Measurements from ENCODE around the gene KLHDC3. TPM values are rescaled to one million over a fixed set of nuclear protein-coding genes. Genes with fewer than 3 reads are reported as not detected.
A peak's percentile ranks its signal among the peaks of the same experiment; 100 is the strongest.

The KLHDC3 gene
- total RNA-seq, 2 donors from 2014 or later = 59.6 to 60.8 TPM

DNA sequence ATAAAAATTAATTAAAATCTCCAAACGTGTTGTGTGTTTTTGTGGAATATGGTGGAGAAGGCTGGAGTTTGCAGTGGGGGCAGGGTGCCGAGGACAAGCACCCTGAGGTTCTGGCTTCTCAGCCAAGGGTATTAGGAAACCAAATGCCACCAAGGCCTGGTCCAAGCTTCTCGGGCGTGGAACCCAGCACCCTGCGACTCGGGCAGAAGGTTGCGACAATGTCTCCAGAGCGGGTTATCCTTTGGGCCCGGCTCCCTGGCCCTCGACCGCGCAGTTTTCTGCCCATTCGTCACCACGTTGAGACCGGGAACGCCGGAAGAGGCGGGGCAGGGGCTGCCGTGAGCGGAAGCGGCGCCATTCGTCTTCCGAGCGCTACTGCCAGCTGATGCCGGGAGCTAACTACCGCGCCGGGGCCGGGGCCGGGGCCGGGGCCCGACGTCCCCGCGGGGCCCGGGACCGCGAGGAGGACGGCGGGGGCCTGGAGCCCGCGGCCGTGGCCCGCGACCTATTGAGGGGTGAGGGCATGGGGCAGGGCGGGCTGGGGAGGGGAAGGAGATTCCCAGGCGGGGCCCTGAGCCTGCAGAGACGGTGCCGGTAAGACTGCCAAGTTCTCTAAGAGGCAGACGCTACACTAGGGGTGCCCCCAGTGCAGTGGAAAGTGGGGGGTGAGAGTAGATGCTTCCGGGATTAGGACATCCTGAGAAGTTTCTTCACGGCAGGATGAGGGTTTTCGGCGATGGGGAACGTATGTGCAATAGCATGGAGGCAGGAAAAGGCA, 7.4 kb downstream of the KLHDC3 start, which contains the start of gene RRP36:
Gene RRP36, plus strand, starts transcription at position 354 of the 778 bp plus-strand sequence. Its CDS starts 32 bp downstream, at position 386.
- DNase-seq (ENCODE audit: low spot score) (peak; percentile 83), ATAC-seq (peak; percentile 91 to 93)
- H3K4me1 Mint-ChIP-seq (ENCODE audit: low read depth in 2 of 2) = peaks cover 17 to 28% of the 10 kb centered on the region in 2 donors
- H3K27ac Mint-ChIP-seq = peak within 1 kb of the TSS; percentile 70 to 83
- peak within 1 kb of the TSS; percentile 91 for H3K4me3 Mint-ChIP-seq
- H3K27me3 Mint-ChIP-seq = no peaks in the 10 kb centered on the region
- no peaks in the 10 kb centered on the region for H3K9me3 Mint-ChIP-seq
- peaks cover 22% of the 10 kb centered on the region for H3K36me3 Mint-ChIP-seq

DNA sequence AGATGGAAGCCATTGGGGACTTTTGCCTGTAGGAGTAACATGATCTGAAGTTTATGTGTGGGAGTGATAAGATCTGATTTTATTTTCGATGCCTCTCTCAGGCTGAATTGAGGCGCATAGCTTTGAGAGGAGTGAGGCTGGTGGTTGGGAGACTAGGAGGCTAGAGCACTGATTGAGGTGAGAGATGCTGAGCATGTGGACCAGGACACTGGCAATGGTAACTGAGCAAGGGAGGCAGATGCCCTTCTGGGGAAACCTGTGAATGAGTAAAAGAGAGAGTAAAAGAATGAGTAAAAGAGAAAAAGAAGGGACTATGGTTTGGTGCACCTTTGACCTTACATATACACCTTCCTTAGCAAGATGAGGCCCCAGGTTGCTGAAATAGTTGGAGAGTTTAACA, 10.4 kb downstream of the KLHDC3 start:
- Mint-ChIP-seq H3K27ac (peak overlapping the region; percentile 4 to 11), H3K9me3 (no peaks in the 10 kb centered on the region), H3K36me3 (peaks cover 28% of the 10 kb centered on the region), H3K4me1 (ENCODE audit: low read depth in 2 of 2) (peaks cover 17 to 20% of the 10 kb centered on the region in 2 donors), H3K27me3 (no peaks in the 10 kb centered on the region), H3K4me3 (peak overlapping the region; percentile 10)
- DNase-seq (ENCODE audit: low spot score) (no peak), ATAC-seq (no peak)

DNA sequence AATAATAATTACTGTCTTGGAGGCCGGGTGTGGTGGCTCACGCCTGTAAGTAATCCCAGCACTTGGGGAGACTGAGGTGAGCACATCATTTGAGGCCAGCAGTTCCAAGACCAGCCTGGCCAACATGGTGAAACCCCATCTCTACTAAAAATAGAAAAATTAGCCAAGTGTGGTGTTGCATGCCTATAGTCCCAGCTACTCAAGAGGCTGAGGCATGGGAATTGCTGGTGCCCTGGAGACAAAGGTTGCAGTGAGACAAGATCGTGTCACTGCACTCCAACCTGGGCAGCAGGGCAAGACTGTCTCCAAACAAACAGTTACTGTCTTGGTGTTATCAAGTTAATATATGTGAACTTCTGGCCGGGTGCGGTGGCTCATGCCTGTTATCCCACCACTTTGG, 12.3 kb downstream of the KLHDC3 start:
- no peak overlapping the region for H3K4me3 Mint-ChIP-seq
- peaks cover 17 to 20% of the 10 kb centered on the region in 2 donors for H3K4me1 Mint-ChIP-seq (ENCODE audit: low read depth in 2 of 2)
- no peaks in the 10 kb centered on the region for H3K27me3 Mint-ChIP-seq
- no peak for ATAC-seq
- no peak for DNase-seq (ENCODE audit: low spot score)
- no peak overlapping the region for H3K27ac Mint-ChIP-seq
- H3K36me3 Mint-ChIP-seq = peaks cover 27% of the 10 kb centered on the region
- no peaks in the 10 kb centered on the region for H3K9me3 Mint-ChIP-seq

DNA sequence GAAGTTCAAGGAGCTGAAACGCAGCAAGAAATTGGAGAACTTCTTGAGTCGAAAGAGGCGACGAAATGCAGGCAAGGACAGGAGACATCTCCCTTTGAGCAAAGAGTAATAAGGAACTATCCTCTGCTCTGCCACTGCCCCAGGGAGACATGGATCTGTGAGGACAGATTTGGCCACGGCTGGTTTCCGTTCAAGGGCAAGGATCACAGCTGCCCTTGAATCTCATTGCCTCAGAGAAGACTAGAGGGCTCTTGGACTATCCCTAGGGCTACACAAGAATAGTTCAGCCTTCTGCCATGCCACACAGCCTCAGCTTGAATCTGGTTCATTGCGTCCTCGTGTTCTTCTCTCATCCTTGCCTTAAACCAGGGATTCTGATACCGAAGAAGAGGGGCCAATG, 15.1 kb downstream of the KLHDC3 start:
- Mint-ChIP-seq H3K27me3 (no peaks in the 10 kb centered on the region), H3K4me1 (ENCODE audit: low read depth in 2 of 2) (peaks cover 27 to 32% of the 10 kb centered on the region in 2 donors), H3K9me3 (no peaks in the 10 kb centered on the region), H3K27ac (no peak overlapping the region), H3K4me3 (no peak overlapping the region), H3K36me3 (peaks cover 32% of the 10 kb centered on the region)
- no peak for ATAC-seq
- DNase-seq (ENCODE audit: low spot score) = peak; percentile 51

DNA sequence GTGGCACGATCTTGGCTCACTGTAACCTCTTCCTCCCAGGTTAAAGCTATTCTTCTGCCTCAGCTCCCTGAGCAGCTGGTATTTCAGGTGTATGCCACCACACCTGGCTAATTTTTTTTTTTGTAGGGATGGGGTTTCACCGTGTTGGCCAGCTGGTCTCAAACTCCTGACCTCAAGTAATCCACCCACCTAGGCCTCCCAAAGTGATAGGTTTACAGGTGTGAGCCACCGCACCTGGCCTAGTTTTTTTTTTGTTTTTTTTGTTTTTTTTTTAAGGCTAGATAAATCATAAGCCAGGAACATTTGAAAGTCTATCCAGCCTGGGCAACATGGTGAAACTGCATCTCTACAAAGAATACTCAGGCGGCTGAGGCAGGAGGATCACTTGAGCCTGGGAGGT, 18.3 kb downstream of the KLHDC3 start:
- ATAC-seq (no peak), DNase-seq (ENCODE audit: low spot score) (no peak)
- Mint-ChIP-seq H3K36me3 (peaks cover 14% of the 10 kb centered on the region), H3K4me3 (no peak overlapping the region), H3K27ac (peak overlapping the region in 1 of 2 donors; percentile 34), H3K9me3 (no peaks in the 10 kb centered on the region), H3K27me3 (no peaks in the 10 kb centered on the region), H3K4me1 (ENCODE audit: low read depth in 2 of 2) (peaks cover 19 to 26% of the 10 kb centered on the region in 2 donors)

DNA sequence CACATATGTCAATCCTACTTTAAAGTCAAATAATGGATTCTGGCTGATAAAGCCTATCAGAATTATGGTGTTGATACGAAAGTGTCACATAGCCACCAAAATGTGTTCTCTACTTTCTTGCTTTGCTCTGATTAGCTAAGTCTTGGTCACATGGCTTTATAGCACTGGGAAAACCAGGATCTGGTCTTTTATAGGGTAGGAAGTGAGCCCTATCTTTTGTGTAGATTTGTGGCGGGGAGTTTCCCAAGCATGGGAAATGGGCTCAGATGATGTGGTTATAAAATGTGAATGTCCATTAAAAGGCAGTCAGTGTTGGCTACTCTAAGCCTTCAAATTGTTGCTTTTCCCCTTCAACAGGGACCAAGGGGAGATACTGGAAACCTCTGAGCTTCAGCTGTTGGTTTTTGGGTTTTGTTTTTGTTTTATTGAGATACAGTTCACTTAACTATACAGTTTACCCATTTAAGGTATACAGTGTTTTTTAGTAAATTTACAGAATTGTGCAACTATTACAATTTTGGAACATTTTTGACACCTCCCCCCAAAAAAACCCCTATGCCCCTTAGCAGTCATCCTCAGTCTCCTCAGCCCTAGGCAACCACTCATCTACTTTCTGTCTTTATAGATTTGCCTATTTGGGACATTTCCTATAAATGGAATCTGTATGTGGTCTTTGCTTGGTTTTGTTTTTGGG, 19.6 kb downstream of the KLHDC3 start:
- H3K4me1 Mint-ChIP-seq (ENCODE audit: low read depth in 2 of 2) = peaks cover 19 to 25% of the 10 kb centered on the region in 2 donors
- peak; percentile 60 to 77 for ATAC-seq
- peak overlapping the region; percentile 70 to 84 for H3K27ac Mint-ChIP-seq
- H3K36me3 Mint-ChIP-seq = peaks cover 7% of the 10 kb centered on the region
- peak overlapping the region; percentile 11 for H3K4me3 Mint-ChIP-seq
- DNase-seq (ENCODE audit: low spot score) = no peak
- no peaks in the 10 kb centered on the region for H3K27me3 Mint-ChIP-seq
- no peaks in the 10 kb centered on the region for H3K9me3 Mint-ChIP-seq

DNA sequence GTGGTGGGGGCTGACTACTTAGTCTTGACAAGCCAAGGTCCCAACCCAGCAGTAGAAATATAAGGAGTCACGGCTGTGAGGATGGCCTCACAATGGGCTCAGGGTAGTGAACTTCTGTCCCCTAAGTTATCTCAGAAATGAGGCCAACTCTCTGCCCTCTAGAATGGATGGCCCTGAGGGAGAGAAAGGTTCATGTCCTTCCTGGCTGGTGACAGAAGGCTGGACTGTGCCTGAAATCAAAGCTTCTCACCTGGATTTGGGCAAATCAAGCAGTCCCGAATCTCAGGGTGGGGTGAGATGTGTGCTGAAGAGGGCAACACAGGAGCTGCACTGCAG, 20.1 kb downstream of the KLHDC3 start:
- H3K4me1 Mint-ChIP-seq (ENCODE audit: low read depth in 2 of 2) = peaks cover 19 to 27% of the 10 kb centered on the region in 2 donors
- H3K27me3 Mint-ChIP-seq = no peaks in the 10 kb centered on the region
- peaks cover 7% of the 10 kb centered on the region for H3K36me3 Mint-ChIP-seq
- peak overlapping the region; percentile 70 to 84 for H3K27ac Mint-ChIP-seq
- DNase-seq (ENCODE audit: low spot score) (no peak), ATAC-seq (no peak)
- no peaks in the 10 kb centered on the region for H3K9me3 Mint-ChIP-seq
- H3K4me3 Mint-ChIP-seq = peak overlapping the region; percentile 11

DNA sequence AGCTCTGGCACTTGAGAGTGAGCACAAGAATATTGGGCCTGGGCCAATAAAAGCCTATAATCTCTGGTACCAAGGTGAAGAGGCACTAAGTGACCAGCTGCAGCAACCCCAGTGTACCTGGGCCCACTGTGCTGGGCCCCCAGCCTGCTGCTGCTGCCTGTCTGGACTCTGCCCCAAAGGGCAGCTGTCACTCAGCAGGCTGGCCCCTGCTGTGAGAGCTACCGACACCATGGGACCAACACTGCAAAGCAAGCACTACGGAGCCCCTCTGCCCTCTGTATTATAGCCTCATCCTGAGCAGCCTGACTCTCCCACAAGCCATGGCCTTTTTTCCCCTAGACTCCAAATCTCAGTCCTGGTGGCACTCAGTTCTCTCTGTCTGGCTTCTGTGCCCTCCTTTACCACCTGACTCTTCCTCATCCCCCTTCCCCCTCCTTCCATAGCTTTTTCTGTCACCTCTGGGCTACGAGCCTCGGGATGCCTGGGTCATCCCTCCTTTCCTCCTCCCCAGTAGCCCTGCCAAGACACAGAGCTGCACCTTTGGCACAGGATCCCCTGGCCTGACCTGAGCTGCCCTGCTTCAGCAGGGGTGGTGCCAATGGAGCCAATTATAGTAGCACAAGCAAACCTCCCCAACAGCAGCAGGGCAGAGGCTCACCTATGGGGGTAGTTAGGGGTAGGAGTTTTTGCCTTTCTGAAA, 21.6 kb downstream of the KLHDC3 start:
- DNase-seq (ENCODE audit: low spot score) = no peak

DNA sequence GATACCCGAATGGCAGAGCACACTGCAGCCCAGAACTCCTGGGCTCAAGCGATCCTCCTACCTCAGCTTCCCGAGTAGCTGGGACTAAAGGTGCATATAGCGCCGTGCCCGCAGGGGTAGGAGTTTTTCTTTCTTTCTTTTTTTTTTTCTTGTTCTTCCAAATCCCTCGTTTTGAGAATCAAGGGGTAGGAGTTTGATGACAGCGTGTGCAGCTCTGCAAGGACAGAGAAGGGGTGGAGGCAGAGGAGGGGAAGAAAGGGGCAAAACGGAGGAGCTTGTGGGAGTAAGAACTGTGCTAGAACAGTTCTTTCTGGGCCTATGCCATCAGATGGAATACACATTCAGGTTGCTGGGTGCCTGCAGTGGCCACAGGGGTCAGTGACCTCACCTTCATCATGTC, 22.7 kb downstream of the KLHDC3 start:
- Mint-ChIP-seq H3K9me3 (no peaks in the 10 kb centered on the region), H3K27me3 (no peaks in the 10 kb centered on the region), H3K36me3 (peaks cover 3% of the 10 kb centered on the region), H3K4me3 (no peak overlapping the region), H3K27ac (no peak overlapping the region), H3K4me1 (ENCODE audit: low read depth in 2 of 2) (peaks cover 16 to 28% of the 10 kb centered on the region in 2 donors)
- ATAC-seq (no peak), DNase-seq (ENCODE audit: low spot score) (no peak)

More for the DNA sequence above, 21.6 kb downstream of the KLHDC3 start:
- H3K4me1 Mint-ChIP-seq (ENCODE audit: low read depth in 2 of 2) = peaks cover 19 to 30% of the 10 kb centered on the region in 2 donors
- H3K9me3 Mint-ChIP-seq = no peaks in the 10 kb centered on the region
- H3K36me3 Mint-ChIP-seq = peaks cover 7% of the 10 kb centered on the region
- no peak overlapping the region for H3K4me3 Mint-ChIP-seq
- peak overlapping the region in 1 of 2 donors; percentile 84 for H3K27ac Mint-ChIP-seq
- no peaks in the 10 kb centered on the region for H3K27me3 Mint-ChIP-seq
- no peak for ATAC-seq

DNA sequence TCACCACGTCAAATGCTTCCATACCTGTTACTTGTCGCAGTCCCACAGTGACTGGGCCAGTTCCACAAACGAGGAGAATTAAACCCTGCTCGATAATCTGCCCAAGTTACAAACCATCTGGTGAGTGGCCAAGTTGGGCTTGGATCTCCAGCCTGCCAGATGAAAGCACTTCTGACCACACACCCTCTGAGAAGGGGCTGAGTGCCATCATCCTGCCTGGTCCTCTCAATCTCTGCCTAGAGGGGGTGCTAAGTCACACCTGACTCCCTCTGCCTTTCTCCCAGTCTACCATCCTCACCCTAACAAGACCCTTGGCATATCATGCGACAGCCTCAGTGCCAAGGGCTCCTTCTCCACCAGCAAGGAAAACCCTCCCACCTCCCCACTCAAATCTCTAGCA, 23.1 kb downstream of the KLHDC3 start:
- H3K27me3 Mint-ChIP-seq = no peaks in the 10 kb centered on the region
- no peaks in the 10 kb centered on the region for H3K9me3 Mint-ChIP-seq
- ATAC-seq (no peak), DNase-seq (ENCODE audit: low spot score) (no peak)
- no peak overlapping the region for H3K27ac Mint-ChIP-seq
- H3K4me3 Mint-ChIP-seq = no peak overlapping the region
- H3K36me3 Mint-ChIP-seq = no peaks in the 10 kb centered on the region
- H3K4me1 Mint-ChIP-seq (ENCODE audit: low read depth in 2 of 2) = peaks cover 14 to 24% of the 10 kb centered on the region in 2 donors

DNA sequence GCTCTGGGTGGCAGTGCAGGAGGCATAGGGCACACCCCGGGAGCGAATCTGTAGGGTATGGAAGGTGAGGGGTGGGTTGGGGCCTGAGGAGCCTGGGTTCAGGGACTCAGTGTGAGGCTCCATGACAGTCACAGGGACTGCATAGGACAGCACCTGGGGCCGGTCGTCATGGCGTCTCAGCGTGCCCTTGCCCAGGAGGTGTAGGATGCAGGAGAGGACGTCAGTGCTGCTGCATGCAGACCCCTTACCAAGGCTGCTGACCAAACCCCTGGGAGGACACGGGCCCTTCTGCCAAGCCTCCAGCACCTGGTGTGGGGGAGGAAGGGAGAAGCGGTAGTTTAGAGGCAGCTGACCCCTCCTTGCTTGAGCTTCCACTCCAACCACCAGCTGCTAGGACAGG, 23.7 kb downstream of the KLHDC3 start:
- Mint-ChIP-seq H3K27ac (no peak overlapping the region), H3K27me3 (no peaks in the 10 kb centered on the region), H3K4me3 (no peak overlapping the region), H3K9me3 (no peaks in the 10 kb centered on the region), H3K4me1 (ENCODE audit: low read depth in 2 of 2) (peaks cover 14 to 24% of the 10 kb centered on the region in 2 donors), H3K36me3 (no peaks in the 10 kb centered on the region)
- DNase-seq (ENCODE audit: low spot score) (no peak), ATAC-seq (no peak)

DNA sequence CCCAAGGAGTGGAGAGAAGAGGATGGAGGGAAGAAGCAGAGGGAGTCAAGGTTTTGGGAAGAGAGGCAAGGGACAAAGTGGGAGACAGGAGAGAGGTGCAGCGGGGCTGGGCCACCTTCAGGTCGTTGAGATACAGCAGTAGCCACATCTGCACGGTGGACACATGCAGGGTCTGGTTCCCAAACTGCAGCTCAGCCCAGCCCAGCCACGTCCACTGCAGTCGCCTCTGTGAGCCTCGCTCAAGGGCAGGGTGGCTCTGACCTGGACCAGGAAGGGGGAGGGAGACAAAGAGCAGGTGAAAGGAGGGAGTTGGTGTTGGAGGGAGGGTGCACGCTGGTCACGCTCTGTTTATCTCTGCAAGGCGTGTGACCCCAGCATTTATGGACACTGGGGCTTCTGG, 24.7 kb downstream of the KLHDC3 start:
- Mint-ChIP-seq H3K4me1 (ENCODE audit: low read depth in 2 of 2) (peaks cover 5 to 17% of the 10 kb centered on the region in 2 donors), H3K9me3 (no peaks in the 10 kb centered on the region), H3K27me3 (no peaks in the 10 kb centered on the region), H3K36me3 (no peaks in the 10 kb centered on the region), H3K27ac (no peak overlapping the region), H3K4me3 (no peak overlapping the region)
- no peak for ATAC-seq
- DNase-seq (ENCODE audit: low spot score) = no peak

DNA sequence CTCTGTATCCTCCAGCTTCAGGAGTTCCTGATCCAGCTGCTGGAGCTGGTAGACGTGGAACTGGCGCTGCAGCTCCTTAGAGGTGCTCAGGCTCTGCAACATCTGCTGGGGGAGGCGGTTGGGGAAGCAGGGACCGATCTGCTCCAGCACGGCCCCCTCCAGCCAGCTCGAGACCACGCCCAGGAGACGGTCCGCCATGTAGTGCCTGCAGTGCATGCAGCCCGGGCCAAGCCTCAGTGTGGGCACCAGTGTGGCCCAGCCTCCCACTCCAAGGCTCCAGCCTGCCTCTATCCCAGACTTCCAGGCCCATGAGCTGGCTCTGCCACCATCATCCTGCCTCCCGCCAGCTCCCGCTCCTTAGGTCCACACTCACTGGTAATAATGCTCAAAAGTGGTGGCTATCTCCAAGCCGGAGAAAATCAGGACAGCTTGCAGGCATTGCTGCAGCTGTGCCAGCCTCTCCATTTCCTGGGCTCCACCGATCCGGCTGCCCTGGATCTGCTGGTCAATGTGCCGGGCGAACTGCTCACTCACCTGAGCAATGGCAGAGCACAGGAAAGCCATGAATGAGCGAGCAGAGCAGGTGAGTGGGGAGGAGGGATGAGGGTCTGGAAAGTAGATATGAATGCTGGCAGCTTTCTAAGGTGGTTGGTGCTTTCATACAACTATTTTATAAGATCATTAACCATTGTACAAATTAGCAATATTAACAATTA, 26.7 kb downstream of the KLHDC3 start:
- no peak for DNase-seq (ENCODE audit: low spot score)
- Mint-ChIP-seq H3K27me3 (no peaks in the 10 kb centered on the region), H3K4me1 (ENCODE audit: low read depth in 2 of 2) (peaks cover 0 to 10% of the 10 kb centered on the region in 2 donors), H3K36me3 (no peaks in the 10 kb centered on the region), H3K4me3 (no peak overlapping the region), H3K27ac (no peak overlapping the region), H3K9me3 (no peaks in the 10 kb centered on the region)
- ATAC-seq = no peak
